NB4 (cell line): ENCODE results near the gene LMO1.
A peak's percentile ranks its signal among the peaks of the same experiment; 100 is the strongest.

Experiments
- DNase-seq: peaks from one replicate; pipeline ENCODE4 v3.0.0; 2010; ENCODE audit warnings: low read depth
- H3K4me3 ChIP-seq: one replicate; pipeline ENCODE4 v1.5.1; 2011; ENCODE audit warnings: mild to moderate bottlenecking, low read depth, low read length, moderate library complexity
- MYC ChIP-seq: IDR thresholded peaks from 2 replicates; pipeline ENCODE4 v1.6.1; 2011; ENCODE audit warnings: low read depth, low read length
- POLR2A ChIP-seq: IDR thresholded peaks from 2 replicates; pipeline ENCODE4 v1.6.1; 2011; ENCODE audit warnings: mild to moderate bottlenecking; ENCODE audit not compliant: insufficient read length; ENCODE audit errors: extremely low read depth
- TF ChIP-seq, protein P1 (sequence below): IDR thresholded peaks from 2 replicates; pipeline ENCODE4 v1.6.1; 2011; ENCODE audit warnings: low read depth, low read length
- TF ChIP-seq, protein P2 (sequence below): IDR thresholded peaks from one replicate; pipeline ENCODE4 v1.5.1; 2012; ENCODE audit warnings: low read depth, low read length

LMO1 gene

DNA sequence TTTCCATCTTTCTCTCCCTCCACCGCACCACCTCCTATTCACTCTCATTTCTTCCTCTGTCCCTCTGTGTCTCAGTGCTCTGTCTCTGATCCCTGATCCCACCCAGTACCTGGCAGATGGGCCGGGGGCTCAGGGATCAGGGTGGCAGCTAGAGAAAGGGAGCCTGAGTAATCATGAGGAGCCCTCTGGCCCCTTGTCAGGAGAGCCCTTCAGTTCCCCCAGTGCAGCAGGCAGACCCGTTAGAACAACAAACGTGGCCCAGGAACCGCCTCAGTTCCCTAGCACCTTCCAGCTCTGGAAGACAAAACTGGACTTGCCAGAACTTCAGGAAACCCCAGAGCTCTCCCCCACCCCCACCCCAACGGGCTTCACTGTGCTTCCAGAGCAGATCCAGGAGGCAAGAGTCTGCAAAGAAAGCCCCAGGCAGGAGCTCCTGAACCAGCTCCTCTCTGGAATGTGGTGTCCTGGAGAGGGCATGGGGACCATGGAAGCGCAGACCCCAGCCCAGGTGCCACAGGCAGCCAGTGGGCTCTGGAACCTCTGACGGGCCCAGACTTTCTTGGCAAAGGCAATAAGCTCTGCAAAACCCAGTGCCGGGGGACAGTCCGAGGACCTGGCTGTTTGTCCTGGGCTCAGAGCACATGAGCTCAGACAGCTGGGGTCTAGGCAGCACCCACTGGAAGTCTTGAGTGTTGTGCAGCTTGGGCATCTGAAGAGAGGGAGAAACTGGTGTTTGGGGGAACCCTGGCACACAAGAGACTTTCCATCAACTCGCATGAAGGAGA lies 43.2 kb downstream of the LMO1 start:
- no peak for TF ChIP-seq MYC
- TF ChIP-seq POLR2A, result no peak
- TF ChIP-seq, protein P1, sequence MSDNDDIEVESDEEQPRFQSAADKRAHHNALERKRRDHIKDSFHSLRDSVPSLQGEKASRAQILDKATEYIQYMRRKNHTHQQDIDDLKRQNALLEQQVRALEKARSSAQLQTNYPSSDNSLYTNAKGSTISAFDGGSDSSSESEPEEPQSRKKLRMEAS, result no peak
- TF ChIP-seq, protein P2, sequence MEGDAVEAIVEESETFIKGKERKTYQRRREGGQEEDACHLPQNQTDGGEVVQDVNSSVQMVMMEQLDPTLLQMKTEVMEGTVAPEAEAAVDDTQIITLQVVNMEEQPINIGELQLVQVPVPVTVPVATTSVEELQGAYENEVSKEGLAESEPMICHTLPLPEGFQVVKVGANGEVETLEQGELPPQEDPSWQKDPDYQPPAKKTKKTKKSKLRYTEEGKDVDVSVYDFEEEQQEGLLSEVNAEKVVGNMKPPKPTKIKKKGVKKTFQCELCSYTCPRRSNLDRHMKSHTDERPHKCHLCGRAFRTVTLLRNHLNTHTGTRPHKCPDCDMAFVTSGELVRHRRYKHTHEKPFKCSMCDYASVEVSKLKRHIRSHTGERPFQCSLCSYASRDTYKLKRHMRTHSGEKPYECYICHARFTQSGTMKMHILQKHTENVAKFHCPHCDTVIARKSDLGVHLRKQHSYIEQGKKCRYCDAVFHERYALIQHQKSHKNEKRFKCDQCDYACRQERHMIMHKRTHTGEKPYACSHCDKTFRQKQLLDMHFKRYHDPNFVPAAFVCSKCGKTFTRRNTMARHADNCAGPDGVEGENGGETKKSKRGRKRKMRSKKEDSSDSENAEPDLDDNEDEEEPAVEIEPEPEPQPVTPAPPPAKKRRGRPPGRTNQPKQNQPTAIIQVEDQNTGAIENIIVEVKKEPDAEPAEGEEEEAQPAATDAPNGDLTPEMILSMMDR, result no peak
- no peak overlapping the region for H3K4me3 ChIP-seq
- no peak for DNase-seq

DNA sequence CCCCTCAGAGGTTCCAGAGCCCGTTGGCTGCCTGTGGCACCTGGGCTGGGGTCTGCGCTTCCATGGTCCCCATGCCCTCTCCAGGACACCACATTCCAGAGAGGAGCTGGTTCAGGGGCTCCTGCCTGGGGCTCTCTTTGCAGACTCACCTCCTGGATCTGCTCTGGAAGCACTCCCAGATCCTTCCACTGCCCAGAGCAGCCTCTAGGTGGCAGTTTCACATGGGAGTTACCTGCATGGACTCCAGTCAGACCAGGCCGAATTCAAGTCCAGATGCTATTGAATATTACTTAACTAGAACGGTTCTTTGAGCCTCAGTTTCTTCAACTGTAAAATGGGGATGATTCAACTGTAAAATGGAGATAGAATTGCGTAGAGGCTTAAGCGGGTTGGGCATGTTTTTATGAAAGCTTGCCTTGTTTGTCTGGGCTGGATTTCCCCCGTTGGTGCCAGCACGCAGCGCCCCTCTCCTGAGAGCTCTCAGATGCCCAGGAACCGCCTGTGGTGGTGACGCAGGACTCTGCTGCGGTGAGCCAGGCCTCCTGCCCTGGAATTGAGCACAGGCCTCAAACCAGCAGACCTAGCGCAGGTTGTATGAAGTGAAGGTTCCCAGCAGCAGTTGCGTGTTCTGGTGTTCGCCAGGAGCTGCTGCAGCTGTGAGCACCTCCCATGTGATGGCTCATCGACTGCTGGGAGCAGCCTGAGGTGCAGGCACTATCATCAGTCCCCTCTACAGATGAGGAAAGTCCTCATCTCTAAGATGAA lies 44.2 kb downstream of the LMO1 start:
- TF ChIP-seq, protein P2, result peak; percentile 82
- TF ChIP-seq POLR2A (no peak), MYC (no peak)
- TF ChIP-seq, protein P1, result no peak
- H3K4me3 ChIP-seq, result no peak overlapping the region
- peak; percentile 46 for DNase-seq

DNA sequence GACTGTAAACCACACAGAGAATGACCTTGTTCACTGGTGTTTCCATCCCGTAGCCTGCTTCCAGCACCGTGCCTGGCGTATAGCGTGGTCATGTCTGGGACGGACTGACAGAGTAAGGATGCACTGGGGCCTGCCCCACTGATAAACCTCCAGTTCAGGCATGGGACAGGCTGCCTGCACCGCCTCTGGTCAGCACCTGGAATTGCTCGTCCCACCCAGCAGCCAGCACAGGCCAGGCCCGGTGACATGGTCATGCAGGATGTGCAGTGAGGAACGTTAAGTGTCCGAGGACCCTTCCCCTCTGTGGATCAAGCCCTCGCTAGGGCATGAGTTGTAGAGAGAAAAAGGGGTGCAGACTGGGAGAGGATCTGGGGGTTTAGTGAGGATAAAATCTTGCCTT lies 44.8 kb downstream of the LMO1 start:
- DNase-seq, result no peak
- H3K4me3 ChIP-seq, result no peak overlapping the region

DNA sequence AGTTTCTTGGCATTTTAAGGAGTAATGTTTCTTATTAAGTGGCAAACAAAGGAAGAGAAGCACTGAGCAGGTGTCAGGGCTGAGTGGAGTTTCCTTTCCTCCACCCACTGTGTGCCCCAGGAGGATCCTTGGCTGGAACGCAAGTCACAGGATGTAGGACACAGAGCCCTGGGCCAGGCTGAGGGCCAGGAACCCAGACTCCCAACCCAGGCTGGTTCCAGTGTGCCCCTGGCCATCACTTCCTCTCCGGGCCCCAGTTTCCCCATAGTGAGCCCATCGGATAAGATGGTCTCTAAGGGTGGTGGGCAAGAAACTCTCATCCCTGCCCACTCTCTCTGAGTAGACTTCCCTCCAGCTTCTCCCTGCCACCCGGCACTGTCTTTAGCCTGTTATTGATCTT lies 45.3 kb downstream of the LMO1 start:
- DNase-seq, result no peak
- H3K4me3 ChIP-seq, result no peak overlapping the region
- TF ChIP-seq POLR2A (no peak), MYC (no peak)
- TF ChIP-seq, protein P2, result no peak
- TF ChIP-seq, protein P1, result no peak

More for the DNA sequence above, 44.8 kb downstream of the LMO1 start:
- TF ChIP-seq, protein P2, result no peak
- TF ChIP-seq, protein P1, result no peak
- TF ChIP-seq POLR2A, result no peak
- no peak for TF ChIP-seq MYC

DNA sequence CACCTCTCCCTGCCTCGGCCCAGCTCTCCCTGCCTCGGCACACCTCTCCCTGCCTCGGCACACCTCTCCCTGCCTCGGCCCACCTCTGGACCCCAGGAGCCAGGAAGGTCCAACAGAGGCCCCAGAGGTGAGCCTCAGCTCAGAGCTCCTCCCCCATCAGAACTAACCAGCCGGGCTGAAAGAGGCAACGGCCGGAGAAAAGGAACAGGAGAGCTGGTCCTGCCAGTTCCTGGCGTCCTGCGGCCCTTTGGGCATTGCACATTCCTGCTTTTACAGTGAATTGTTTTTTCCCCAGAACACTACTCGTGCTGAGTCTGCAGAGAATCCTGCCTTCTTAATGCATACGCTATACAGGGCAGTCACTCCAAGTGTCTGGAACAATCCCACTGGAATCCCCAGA lies 45.8 kb downstream of the LMO1 start:
- no peak overlapping the region for H3K4me3 ChIP-seq
- TF ChIP-seq, protein P2, result no peak
- TF ChIP-seq, protein P1, result no peak
- TF ChIP-seq MYC (no peak), POLR2A (no peak)
- DNase-seq, result no peak
